Regular cardiac myocyte (primary cell): Measurements from ENCODE around the gene BBC3. TPM values are rescaled to one million over a fixed set of nuclear protein-coding genes. Genes with fewer than 3 reads are reported as not detected.

Experiments
- total RNA-seq: library from RNA; depleted of rRNA; stranded (reverse); fragments of >200 nt; gene quantifications from 2 replicates; pipeline ENCODE4 v1.2.3, GENCODE V29; 2014

BBC3 gene, protein sequence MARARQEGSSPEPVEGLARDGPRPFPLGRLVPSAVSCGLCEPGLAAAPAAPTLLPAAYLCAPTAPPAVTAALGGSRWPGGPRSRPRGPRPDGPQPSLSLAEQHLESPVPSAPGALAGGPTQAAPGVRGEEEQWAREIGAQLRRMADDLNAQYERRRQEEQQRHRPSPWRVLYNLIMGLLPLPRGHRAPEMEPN
- total RNA-seq = 10.2 and 16.1 TPM in 2 replicates

DNA sequence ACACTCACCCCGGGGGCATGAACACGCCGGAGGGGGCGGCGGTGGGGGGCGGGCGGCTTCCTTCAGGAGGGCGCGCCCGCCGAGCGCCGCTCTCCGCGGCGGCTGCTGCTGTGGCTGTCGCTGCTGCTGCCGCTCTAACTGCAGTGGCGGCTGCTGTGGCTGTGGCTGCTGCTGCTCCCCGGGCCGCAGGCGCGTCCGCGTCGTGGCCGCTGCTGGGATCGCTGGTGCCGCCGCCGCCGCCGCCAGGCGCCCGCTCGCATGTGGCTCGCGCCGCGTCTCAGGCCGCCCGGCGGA lies at the start of gene BBC3:
TSS of gene BBC3 (minus strand) at position 279 of the 294 bp plus-strand sequence. CDS start 2,768 bp downstream, outside the sequence.

DNA sequence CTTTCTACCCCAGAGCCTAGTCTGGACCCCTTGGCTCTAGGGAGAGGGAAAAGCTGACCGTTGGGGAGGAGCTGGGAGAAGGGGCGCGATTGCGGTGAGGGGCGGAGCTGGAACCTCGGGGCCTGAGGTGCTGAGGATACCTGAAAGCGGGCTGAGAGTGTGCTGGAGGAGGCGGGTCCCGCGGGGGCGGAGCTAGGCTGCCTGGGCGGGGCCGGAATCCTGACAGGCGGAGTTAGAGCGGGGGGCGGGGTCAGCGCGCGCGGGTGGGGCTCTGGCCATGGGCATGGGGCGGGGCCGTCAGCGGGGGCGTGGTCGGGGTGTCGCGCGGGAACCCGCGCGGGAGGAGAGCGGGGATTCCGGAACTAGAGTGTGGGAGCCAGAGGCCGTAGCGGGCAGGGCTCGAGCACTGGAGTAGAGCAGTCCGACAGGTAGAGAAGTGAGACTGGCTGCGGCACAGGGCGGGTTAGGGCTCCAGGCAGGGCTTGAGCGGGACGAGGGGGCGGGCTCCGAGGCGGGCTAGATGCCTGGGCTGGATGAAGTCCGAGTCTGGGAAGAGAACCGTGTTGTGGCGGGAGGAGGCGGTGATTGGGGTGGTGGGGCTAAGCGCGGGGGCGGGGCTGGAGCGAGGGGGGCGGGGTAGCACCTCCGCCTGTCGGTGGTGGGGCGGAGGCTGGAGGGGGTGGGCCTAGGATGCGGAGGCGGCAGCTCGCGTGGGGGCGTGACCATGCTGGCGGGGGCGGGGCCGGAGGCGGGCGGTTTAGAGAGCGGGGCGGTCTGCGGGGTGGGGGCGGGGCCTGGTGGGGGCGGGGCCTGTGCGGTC lies 43.3 kb upstream of the BBC3 start, which contains the start of gene INAFM1:
TSS of gene INAFM1 (plus strand) at position 815 of the 820 bp plus-strand sequence. CDS start 35 bp downstream, outside the sequence.

DNA sequence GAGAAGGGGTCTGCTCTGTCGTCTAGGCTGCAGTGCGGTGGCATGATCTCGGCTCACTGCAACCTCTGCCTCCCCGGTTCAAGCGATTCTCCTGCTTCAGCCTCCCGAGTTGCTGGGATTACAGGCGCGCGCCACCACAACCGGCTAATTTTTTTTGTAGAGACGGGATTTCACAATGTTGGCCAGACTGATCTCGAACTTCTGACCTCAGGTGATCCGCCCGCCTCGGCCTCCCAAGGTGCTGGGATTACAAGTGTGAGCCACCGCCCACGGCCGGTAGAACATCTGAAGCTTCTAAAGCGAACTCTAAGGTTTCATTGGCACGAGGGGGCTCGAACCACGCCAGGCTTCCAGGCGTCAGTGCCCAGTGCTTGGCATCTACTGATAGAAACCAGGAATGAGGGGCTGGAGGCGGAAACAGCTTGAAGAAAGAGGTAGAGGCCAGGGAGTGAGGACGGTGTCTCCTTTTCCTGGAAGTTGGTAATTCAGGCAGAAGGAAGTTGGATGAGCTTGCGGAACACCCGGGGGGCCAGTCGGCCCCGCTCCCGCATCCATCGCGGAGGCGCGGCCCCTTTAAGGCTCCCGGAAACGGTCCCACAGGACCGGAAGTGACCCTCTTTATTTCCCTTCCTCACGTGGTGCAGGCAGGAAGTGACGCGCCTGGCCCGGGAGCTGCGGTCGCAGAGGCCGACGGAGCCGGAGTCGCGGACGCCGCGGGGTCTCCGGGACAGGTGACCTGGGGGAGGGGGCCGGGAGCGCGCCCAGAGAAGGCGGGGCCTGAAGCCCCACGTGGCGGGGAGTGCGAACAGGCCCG lies 25.1 kb upstream of the BBC3 start, which contains the start of gene CCDC9:
TSS of gene CCDC9 (plus strand) at position 647 of the 814 bp plus-strand sequence. CDS start 1,876 bp downstream, outside the sequence.

Other genes starting within 250 kb of the BBC3 start
- 3.4 and 5.6 TPM in 2 replicates for gene NPAS1, start 211.4 kb downstream of the BBC3 start, total RNA-seq
- 13.5 and 21.7 TPM in 2 replicates for gene TMEM160, start 182.6 kb downstream of the BBC3 start, total RNA-seq
- gene ZC3H4, start 117.4 kb downstream of the BBC3 start, total RNA-seq = 3.9 and 23.0 TPM in 2 replicates
- gene SAE1, start 100.4 kb downstream of the BBC3 start, total RNA-seq = 94.4 and 192 TPM in 2 replicates
- 6.2 and 20.1 TPM in 2 replicates for gene CCDC9, start 25.3 kb upstream of the BBC3 start, total RNA-seq
- 2.1 and 2.3 TPM in 2 replicates for gene INAFM1, start 43.7 kb upstream of the BBC3 start, total RNA-seq
- 0.28 and 0.58 TPM in 2 replicates for gene C5AR1, start 78.7 kb upstream of the BBC3 start, total RNA-seq
- gene C5AR2, start 101.0 kb upstream of the BBC3 start, total RNA-seq = under 0.01 TPM in 2 replicates
- gene DHX34, start 118.1 kb upstream of the BBC3 start, total RNA-seq = 9.6 and 17.6 TPM in 2 replicates
- 24.3 and 56.7 TPM in 2 replicates for gene MEIS3, start 188.3 kb upstream of the BBC3 start, total RNA-seq
- not detected in 2 replicates for gene SLC8A2, start 240.7 kb upstream of the BBC3 start, total RNA-seq